DMS153 (cell line): ENCODE data around the gene QRFP.

Experiments
- DNase-seq: peaks from one replicate; lab custom pipeline; 2025; lab: John Stamatoyannopoulos, UW

QRFP gene

GRCh38 chr9:130890870-130891687 lies 5.5 kb downstream of the QRFP start:
- no peak for DNase-seq

GRCh38 chr9:130890124-130890523 lies 6.5 kb downstream of the QRFP start:
- DNase-seq: no peak

GRCh38 chr9:130888146-130888885 lies 8.3 kb downstream of the QRFP start:
- no peak for DNase-seq

GRCh38 chr9:130887494-130888144 lies 9.0 kb downstream of the QRFP start:
- no peak for DNase-seq

GRCh38 chr9:130886981-130887380 lies 9.6 kb downstream of the QRFP start:
- DNase-seq: no peak

GRCh38 chr9:130885484-130886375 lies 10.9 kb downstream of the QRFP start:
- DNase-seq: no peak

- DNase-seq: no peak
These were observed 11.8 kb downstream of the QRFP start for GRCh38 chr9:130884542-130885483.

GRCh38 chr9:130884111-130884531 lies 12.5 kb downstream of the QRFP start:
- no peak for DNase-seq

- DNase-seq: no peak
These were observed 13.1 kb downstream of the QRFP start for GRCh38 chr9:130883479-130883878.

- DNase-seq: no peak
These were observed 13.9 kb downstream of the QRFP start for GRCh38 chr9:130882696-130883225.

- no peak for DNase-seq
These were observed 15.1 kb downstream of the QRFP start for GRCh38 chr9:130881516-130881915.

- DNase-seq: no peak
These were observed 15.9 kb downstream of the QRFP start for GRCh38 chr9:130880599-130881220.

- no peak for DNase-seq
These were observed 16.7 kb downstream of the QRFP start for GRCh38 chr9:130879863-130880411.

GRCh38 chr9:130878295-130878694 lies 18.3 kb downstream of the QRFP start:
- DNase-seq: no peak

GRCh38 chr9:130877300-130877699 lies 19.3 kb downstream of the QRFP start:
- no peak for DNase-seq

GRCh38 chr9:130874783-130875182 lies 21.8 kb downstream of the QRFP start:
- DNase-seq: no peak

GRCh38 chr9:130873966-130874365 lies 22.6 kb downstream of the QRFP start:
- DNase-seq: no peak

GRCh38 chr9:130872912-130873503 lies 23.6 kb downstream of the QRFP start:
- DNase-seq: no peak

GRCh38 chr9:130872508-130872907 lies 24.1 kb downstream of the QRFP start:
- DNase-seq: no peak
